Mesodermal cell (in vitro differentiated cells): ENCODE results near the gene PRXL2B.
"Not testable (repeated sequence)": the region's sequence is repeated elsewhere in the genome, so short reads cannot be mapped to it uniquely, and the experiment has no call there.

Experiments used
- H3K27ac ChIP-seq: 2 replicates; pipeline ENCODE4 v1.7.0; 2013; ENCODE audit warnings: mild to moderate bottlenecking, low read depth, low read length, moderate library complexity; ENCODE audit not compliant: severe bottlenecking
- H3K36me3 ChIP-seq: 2 replicates; pipeline ENCODE4 v1.7.1; 2013; ENCODE audit warnings: mild to moderate bottlenecking, low read length, moderate library complexity; ENCODE audit not compliant: control insufficient read depth, insufficient read depth
- H3K4me1 ChIP-seq: one replicate; pipeline ENCODE4 v1.7.1; 2013; ENCODE audit warnings: mild to moderate bottlenecking, low read length; ENCODE audit not compliant: insufficient read depth, control insufficient read depth, poor library complexity, severe bottlenecking
- H3K4me3 ChIP-seq: 2 replicates; pipeline ENCODE4 v1.7.0; 2013; ENCODE audit warnings: low read length, control low read depth, mild to moderate bottlenecking; ENCODE audit not compliant: insufficient read depth, poor library complexity, severe bottlenecking; ENCODE audit errors: extremely low read depth
- H3K9me3 ChIP-seq: 2 replicates; pipeline ENCODE4 v1.7.1; 2013; ENCODE audit warnings: mild to moderate bottlenecking, low read length, moderate library complexity; ENCODE audit not compliant: control insufficient read depth
- WGBS, 2 experiments: methylation state at CpG; one replicate each; pipeline ENCODE4 v1.1.5; 2013; ENCODE audit warnings: missing lambda C conversion rate in 2 of 2; ENCODE audit not compliant: insufficient coverage in 2 of 2; 5-methylcytosine and 5-hydroxymethylcytosine counted together

Gene PRXL2B

DNA sequence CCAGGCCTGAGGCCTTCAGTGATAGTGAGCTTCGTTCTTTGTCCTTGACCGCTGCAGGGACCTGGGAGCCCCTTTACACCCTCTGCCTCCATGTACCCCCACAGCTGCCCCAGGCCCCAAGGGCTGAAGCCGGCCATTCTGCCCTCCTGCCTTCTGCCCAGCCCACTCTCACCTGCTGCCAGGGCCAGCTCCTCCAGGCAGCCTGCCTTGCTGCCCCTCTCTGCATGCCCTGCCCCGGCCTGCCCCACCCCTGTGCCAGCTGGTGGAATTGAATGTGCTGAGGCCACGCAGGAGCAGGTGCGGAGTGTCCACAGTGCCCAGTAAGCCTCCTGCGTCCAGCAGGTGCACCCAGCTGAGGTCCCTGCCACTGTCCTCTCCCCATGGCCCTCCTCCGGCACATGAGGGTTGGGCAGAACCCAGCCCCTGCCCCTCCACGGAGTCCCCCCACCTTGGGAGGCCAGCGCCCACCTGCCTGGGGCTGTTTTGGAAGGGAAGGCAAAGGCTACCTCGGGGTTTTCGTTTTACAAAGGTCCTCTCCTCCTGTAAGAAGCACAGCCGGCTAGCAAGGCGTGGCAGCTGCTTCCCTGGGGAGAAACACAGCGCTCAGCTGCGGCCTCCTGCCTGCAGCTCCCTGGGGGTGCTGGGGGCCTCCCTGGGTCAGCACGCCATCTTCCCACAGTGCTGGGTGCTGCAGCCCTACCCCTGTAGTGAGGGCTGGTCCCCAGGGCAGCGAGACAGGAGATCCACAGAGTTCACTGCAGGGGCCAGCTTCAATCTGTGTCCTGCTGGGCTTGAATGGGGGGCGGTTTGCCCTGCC, 25.3 kb downstream of the PRXL2B start:
- Histone ChIP-seq H3K27ac (no peak overlapping the region), H3K36me3 (no peaks in the 10 kb centered on the region), H3K9me3 (no peaks in the 10 kb centered on the region), H3K4me1 (no peaks in the 10 kb centered on the region), H3K4me3 (no peak overlapping the region)
- 81 to 89% methylated on average over 16 to 18 of the region's 19 CpGs for WGBS, 2 experiments

DNA sequence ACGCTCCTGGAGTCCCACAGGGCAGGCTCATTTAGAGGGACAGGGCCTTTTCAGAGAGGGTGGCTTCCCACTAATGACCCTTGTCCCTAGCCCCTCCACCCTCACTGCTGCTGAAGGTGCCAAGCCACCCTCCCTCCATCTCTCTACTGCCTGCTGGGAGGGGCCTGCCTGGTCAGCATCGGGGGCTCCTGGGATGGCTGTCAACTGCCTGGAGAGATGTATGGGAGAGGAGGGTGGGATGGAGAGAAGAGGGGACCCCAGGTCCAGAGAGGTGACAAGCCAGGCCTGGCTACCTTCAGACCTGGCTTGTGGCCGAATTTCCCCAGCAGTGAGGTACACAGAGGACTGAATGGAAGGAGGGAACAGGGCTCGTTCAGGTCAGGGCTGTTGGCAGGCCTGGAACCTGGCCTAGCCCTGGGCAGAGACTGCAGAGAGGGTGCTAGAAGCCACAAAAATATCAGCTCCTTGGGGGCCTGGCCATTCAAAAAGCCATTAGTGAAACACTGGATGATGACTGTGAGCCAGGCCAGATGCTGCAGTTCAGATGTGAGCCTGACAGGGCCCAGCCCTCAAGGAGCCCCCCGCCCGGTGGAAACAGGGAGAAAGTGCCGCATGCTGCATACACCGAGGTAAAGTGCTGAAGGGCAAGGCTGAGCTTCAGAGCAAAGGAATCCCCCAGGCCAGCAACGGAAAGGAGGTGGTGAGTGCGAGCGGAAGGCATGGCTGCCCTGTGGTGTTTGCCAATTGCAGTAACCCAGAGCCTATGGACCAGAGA, 26.2 kb downstream of the PRXL2B start:
- H3K4me1 ChIP-seq: no peaks in the 10 kb centered on the region
- no peak overlapping the region for H3K4me3 ChIP-seq
- WGBS, 2 experiments: 71 to 80% methylated on average over 10 to 11 of the region's 11 CpGs
- H3K36me3 ChIP-seq: no peaks in the 10 kb centered on the region
- no peak overlapping the region for H3K27ac ChIP-seq
- H3K9me3 ChIP-seq: no peaks in the 10 kb centered on the region

DNA sequence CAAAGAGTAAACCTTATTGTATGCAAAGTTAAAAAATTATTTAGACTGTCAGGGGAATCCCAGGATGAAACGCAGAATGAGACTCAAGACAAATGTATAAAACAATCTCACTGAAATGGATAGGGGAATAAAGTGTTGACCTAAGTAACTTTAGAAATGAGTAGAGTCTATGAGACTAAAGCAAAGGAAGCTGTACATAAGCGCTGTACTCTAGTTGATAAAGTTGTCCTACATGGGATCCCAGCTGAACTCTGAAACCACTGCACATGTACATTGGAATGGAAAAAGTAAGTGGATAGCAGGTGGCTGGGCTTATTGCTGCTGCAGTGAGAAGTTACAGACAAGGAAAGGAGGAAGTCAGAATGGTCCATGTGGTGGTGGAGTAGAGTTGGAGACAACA, 27.6 kb downstream of the PRXL2B start:
- H3K4me1 ChIP-seq: no peaks in the 10 kb centered on the region
- H3K27ac ChIP-seq: no peak overlapping the region
- H3K36me3 ChIP-seq: no peaks in the 10 kb centered on the region
- H3K4me3 ChIP-seq: no peak overlapping the region
- H3K9me3 ChIP-seq: no peaks in the 10 kb centered on the region
- WGBS, 2 experiments: 93% methylated on average over 1 of the region's 2 CpGs; no CpG with 5 or more reads in 1 of the 2 experiments

GRCh38 chr1:2617971-2618470, 31.4 kb downstream of the PRXL2B start:
- no peaks in the 10 kb centered on the region for H3K9me3 ChIP-seq
- 0% methylated on average over 1 of the region's 1 CpG; no CpG with 5 or more reads in 1 of the 2 experiments for WGBS, 2 experiments
- H3K4me1 ChIP-seq: no peaks in the 10 kb centered on the region
- no peak overlapping the region for H3K4me3 ChIP-seq
- no peaks in the 10 kb centered on the region for H3K36me3 ChIP-seq
- H3K27ac ChIP-seq: no peak overlapping the region

- Histone ChIP-seq H3K36me3 (no peaks in the 10 kb centered on the region), H3K4me1 (no peaks in the 10 kb centered on the region), H3K9me3 (no peaks in the 10 kb centered on the region), H3K27ac (no peak overlapping the region), H3K4me3 (no peak overlapping the region)
- 79 to 86% methylated on average over 10 to 11 of the region's 12 CpGs for WGBS, 2 experiments
Measured at GRCh38 chr1:2623571-2624337, 37.2 kb downstream of the PRXL2B start.

GRCh38 chr1:2624735-2625300, 38.2 kb downstream of the PRXL2B start:
- Histone ChIP-seq H3K27ac (no peak overlapping the region), H3K36me3 (no peaks in the 10 kb centered on the region), H3K4me3 (no peak overlapping the region), H3K9me3 (no peaks in the 10 kb centered on the region), H3K4me1 (no peaks in the 10 kb centered on the region)
- 90 to 91% methylated on average over 7 to 9 of the region's 13 CpGs for WGBS, 2 experiments

DNA sequence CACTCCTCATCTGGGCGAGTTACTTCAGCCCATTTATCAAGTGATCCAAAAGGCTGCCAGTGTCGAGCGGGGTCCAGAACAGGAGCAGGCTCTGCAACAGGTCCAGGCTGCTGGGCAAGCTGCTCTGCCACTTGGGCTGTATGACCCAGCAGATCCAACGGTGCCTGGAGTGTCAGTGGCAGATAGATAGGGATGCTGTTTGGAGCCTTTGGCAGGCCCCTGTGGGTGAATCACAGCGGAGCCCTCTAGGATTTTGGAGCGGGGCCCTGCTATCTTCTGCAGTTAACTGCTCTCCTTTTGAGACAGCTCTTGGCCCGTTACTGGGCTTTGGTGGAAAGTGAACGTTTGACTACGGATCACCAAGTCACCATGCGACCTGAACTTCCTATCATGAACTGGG, 38.7 kb downstream of the PRXL2B start:
- no peaks in the 10 kb centered on the region for H3K36me3 ChIP-seq
- no peaks in the 10 kb centered on the region for H3K9me3 ChIP-seq
- no peak overlapping the region for H3K4me3 ChIP-seq
- 86 to 87% methylated on average over 10 of the region's 10 CpGs for WGBS, 2 experiments
- no peaks in the 10 kb centered on the region for H3K4me1 ChIP-seq
- H3K27ac ChIP-seq: no peak overlapping the region

- not testable (repeated sequence) for H3K9me3 ChIP-seq, H3K4me3 ChIP-seq, H3K27ac ChIP-seq, H3K4me1 ChIP-seq, H3K36me3 ChIP-seq
- 75 to 77% methylated on average over 6 to 7 of the region's 7 CpGs for WGBS, 2 experiments
Measured at GRCh38 chr1:2625748-2626147, 39.2 kb downstream of the PRXL2B start.

DNA sequence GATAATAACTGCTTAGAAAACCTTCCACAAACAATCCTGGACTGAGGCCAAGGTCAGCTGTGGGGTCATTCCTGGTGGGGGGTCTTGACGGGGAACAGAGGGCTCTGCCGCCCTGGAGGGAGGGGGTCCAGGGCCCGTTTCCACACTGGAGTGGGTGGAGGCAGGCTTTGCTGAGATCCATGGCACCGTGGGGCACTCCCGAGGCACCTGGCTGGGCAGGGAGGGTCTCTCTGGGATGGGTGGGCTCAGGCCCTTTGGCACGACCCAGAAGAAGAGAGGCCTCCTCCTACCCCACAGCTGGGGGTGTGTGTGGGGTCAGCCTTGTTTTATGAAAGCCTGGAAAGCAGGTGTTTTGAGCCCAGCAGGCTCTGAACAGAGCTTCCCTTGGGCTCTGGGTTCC, 41.2 kb downstream of the PRXL2B start:
- no peak overlapping the region for H3K27ac ChIP-seq
- H3K9me3 ChIP-seq: no peaks in the 10 kb centered on the region
- no peaks in the 10 kb centered on the region for H3K4me1 ChIP-seq
- 62% methylated on average over 2 of the region's 6 CpGs; no CpG with 5 or more reads in 1 of the 2 experiments for WGBS, 2 experiments
- no peak overlapping the region for H3K4me3 ChIP-seq
- no peaks in the 10 kb centered on the region for H3K36me3 ChIP-seq

- WGBS, 2 experiments: 25 to 43% methylated on average over 24 to 33 of the region's 46 CpGs
- H3K36me3 ChIP-seq: no peaks in the 10 kb centered on the region
- H3K27ac ChIP-seq: no peak overlapping the region
- no peaks in the 10 kb centered on the region for H3K9me3 ChIP-seq
- no peak overlapping the region for H3K4me3 ChIP-seq
- no peaks in the 10 kb centered on the region for H3K4me1 ChIP-seq
Measured at GRCh38 chr1:2628191-2628932, 41.8 kb downstream of the PRXL2B start.
